Neural cell (in vitro differentiated cells): ENCODE measurements around the gene CTDSP2. TPM values are rescaled to one million over a fixed set of nuclear protein-coding genes. Genes with fewer than 3 reads are reported as not detected.

Experiments
- H2AFZ ChIP-seq: fragments of 200-600, 300-800 bp; sonication (generic), shearing (Covaris generic); 2 replicates; pipeline ENCODE4 v1.6.0; 2014; ENCODE audit warnings: low read depth, mild to moderate bottlenecking, antibody characterized with exemption, low read length, moderate library complexity
- H3F3A ChIP-seq: fragments of 200-600 bp; shearing (Covaris generic); 2 replicates; pipeline ENCODE4 v1.6.1; 2016; ENCODE audit warnings: mild to moderate bottlenecking, moderate library complexity, mixed read lengths, antibody characterized with exemption, low read length; ENCODE audit not compliant: insufficient read depth, poor library complexity, severe bottlenecking
- H3K27ac ChIP-seq: fragments of 200-600, 300-800 bp; sonication (generic), shearing (Covaris generic); 2 replicates; pipeline ENCODE4 v1.5.1; 2014; ENCODE audit warnings: mild to moderate bottlenecking, low read length, moderate library complexity
- H3K27me3 ChIP-seq: fragments of 300-800, 200-600 bp; sonication (generic), shearing (Covaris generic); 2 replicates; pipeline ENCODE4 v1.6.0; 2014; ENCODE audit warnings: mild to moderate bottlenecking, low read depth, low read length, moderate library complexity; ENCODE audit not compliant: insufficient read depth
- H3K36me3 ChIP-seq: fragments of 300-800, 200-600 bp; sonication (generic), shearing (Covaris generic); 2 replicates; pipeline ENCODE4 v1.5.1; 2014; ENCODE audit warnings: mild to moderate bottlenecking, antibody characterized with exemption, low read length, moderate library complexity; ENCODE audit not compliant: insufficient read depth
- H3K4me2 ChIP-seq: fragments of 300-800, 200-600 bp; sonication (generic), shearing (Covaris generic); 2 replicates; pipeline ENCODE4 v1.6.0; 2014; ENCODE audit warnings: mild to moderate bottlenecking, low read length
- H3K4me3 ChIP-seq: fragments of 300-800, 200-600 bp; sonication (generic), shearing (Covaris generic); 2 replicates; pipeline ENCODE4 v1.5.1; 2014; ENCODE audit warnings: mild to moderate bottlenecking, low read length, moderate library complexity
- H3K79me2 ChIP-seq: fragments of 200-600 bp; shearing (Covaris generic); replicated peaks from 2 replicates; pipeline ENCODE4 v1.6.0; 2014; ENCODE audit warnings: mild to moderate bottlenecking, low read length, moderate library complexity; ENCODE audit not compliant: insufficient read depth
- H3K9ac ChIP-seq: fragments of 300-800, 200-600 bp; sonication (generic), shearing (Covaris generic); 2 replicates; pipeline ENCODE4 v1.6.1; 2016; ENCODE audit warnings: mild to moderate bottlenecking, low read length, mixed read lengths
- H3K9me2 ChIP-seq: fragments of 200-600 bp; shearing (Covaris generic); 2 replicates; pipeline ENCODE4 v1.6.1; 2016; ENCODE audit warnings: mild to moderate bottlenecking, low read length, mixed read lengths; ENCODE audit not compliant: insufficient read depth
- H3K9me3 ChIP-seq: fragments of 200-600, 300-800 bp; sonication (generic), shearing (Covaris generic); 2 replicates; pipeline ENCODE4 v1.6.1; 2016; ENCODE audit warnings: mild to moderate bottlenecking, mixed run types, low read length, moderate library complexity, mixed read lengths
- H4K20me1 ChIP-seq: fragments of 200-600 bp; shearing (Covaris generic); 2 replicates; pipeline ENCODE4 v1.6.1; 2016; ENCODE audit warnings: mild to moderate bottlenecking, mixed run types; ENCODE audit not compliant: insufficient read depth
- CTCF ChIP-seq: fragments of 450-650 bp; IDR thresholded peaks from 2 replicates; pipeline ENCODE4 v1.5.1; 2014; ENCODE audit warnings: antibody characterized with exemption, mild to moderate bottlenecking, moderate library complexity; ENCODE audit not compliant: poor library complexity, severe bottlenecking
- EP300 ChIP-seq: fragments of 450-650 bp; conservative IDR thresholded peaks from 2 replicates; pipeline ENCODE4 v1.6.1; 2014; ENCODE audit warnings: antibody characterized with exemption, mild to moderate bottlenecking, moderate library complexity; ENCODE audit not compliant: poor library complexity, severe bottlenecking
- EZH2 ChIP-seq: fragments of 200-600, 300-800 bp; shearing (Covaris generic), sonication (generic); IDR thresholded peaks from 2 replicates; pipeline ENCODE4 v1.6.1; 2014; ENCODE audit warnings: antibody characterized with exemption, low read length, borderline replicate concordance, mild to moderate bottlenecking; ENCODE audit not compliant: insufficient read depth, poor library complexity, severe bottlenecking
- MXI1 ChIP-seq: fragments of 450-650 bp; conservative IDR thresholded peaks from 2 replicates; pipeline ENCODE4 v1.6.1; 2014; ENCODE audit warnings: antibody characterized with exemption, mild to moderate bottlenecking; ENCODE audit not compliant: poor library complexity, severe bottlenecking
- POLR2AphosphoS5 ChIP-seq: IDR thresholded peaks from 2 replicates; pipeline ENCODE4 v1.6.1; 2012
- RAD21 ChIP-seq: fragments of 450-650 bp; conservative IDR thresholded peaks from 2 replicates; pipeline ENCODE4 v1.6.1; 2014; ENCODE audit warnings: antibody characterized with exemption, mild to moderate bottlenecking, moderate library complexity
- REST ChIP-seq: IDR thresholded peaks from 2 replicates; pipeline ENCODE4 v1.6.1; 2012; ENCODE audit warnings: borderline replicate concordance
- SMC3 ChIP-seq: fragments of 450-650 bp; conservative IDR thresholded peaks from 2 replicates; pipeline ENCODE4 v1.6.1; 2014; ENCODE audit warnings: antibody characterized with exemption, mild to moderate bottlenecking, moderate library complexity; ENCODE audit not compliant: poor library complexity
- TAF1 ChIP-seq: IDR thresholded peaks from 2 replicates; pipeline ENCODE4 v1.6.1; 2012; ENCODE audit warnings: low read depth
- polyA plus RNA-seq: library from polyadenylated mRNA; depleted of rRNA; stranded (reverse); fragments of >200 nt; gene quantifications from 2 replicates; pipeline ENCODE4 v1.2.3, GENCODE V29; 2014

CTDSP2 gene
- polyA plus RNA-seq, 1 donor from 2014 or later: 23.6 TPM

DNA sequence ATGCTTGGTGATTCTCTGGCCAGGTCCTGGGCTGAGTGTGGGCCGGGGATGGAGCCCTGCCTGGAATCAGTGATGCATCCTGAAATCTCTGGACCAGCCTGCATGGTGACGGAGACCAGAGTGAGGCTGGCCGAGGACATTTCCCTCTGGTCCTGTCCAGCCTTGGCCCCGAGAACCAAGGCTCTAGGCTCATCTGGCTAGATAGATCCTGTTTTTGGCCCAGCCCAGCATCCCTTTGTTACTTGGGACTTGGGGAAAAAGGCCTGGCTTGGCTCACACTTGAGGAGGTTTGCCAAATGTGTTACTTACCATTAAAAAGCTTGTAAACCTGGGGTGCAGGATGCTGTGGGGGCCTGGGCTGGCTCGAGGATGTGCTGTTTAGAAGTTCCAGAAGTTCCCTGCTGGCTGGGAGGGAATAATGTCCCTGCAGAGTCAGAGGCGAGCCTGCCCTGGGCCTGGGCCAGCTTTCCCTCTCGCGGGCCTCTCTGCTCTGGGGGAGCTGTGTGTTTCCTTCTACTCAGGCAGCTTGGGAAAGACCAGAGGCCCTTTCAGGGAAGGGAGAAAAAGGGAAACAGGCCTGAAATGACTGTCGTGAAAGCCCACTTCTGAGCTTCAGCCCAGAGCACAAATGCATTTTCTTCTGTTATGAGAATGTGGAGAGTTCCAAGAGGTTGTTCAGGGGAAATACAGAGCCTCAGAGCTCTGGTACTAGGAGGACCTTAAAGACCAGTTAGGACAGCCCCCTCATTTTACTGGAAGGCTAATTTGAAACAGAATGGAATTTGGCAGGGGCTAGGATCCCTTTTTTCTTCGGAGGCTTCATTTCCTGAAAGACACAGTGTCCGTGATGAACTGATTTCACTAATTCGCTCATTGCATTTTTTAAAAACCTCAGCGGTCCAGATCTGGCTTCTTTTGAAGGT is 47.2 kb upstream of the CTDSP2 start:
- Histone ChIP-seq H3F3A (no peaks in the 10 kb centered on the region), H3K79me2 (no peaks in the 10 kb centered on the region), H3K4me2 (no peak overlapping the region), H3K9me3 (no peaks in the 10 kb centered on the region), H3K27me3 (no peaks in the 10 kb centered on the region), H2AFZ (no peak overlapping the region), H3K9ac (no peak overlapping the region), H3K27ac (no peak overlapping the region), H3K4me3 (no peak overlapping the region), H3K9me2 (no peaks in the 10 kb centered on the region), H3K36me3 (no peaks in the 10 kb centered on the region), H4K20me1 (no peaks in the 10 kb centered on the region)
- no peak for TF ChIP-seq MXI1
- no peak for TF ChIP-seq CTCF
- TF ChIP-seq REST: no peak
- no peak for TF ChIP-seq EP300
- TF ChIP-seq EZH2: no peak
- TF ChIP-seq RAD21: no peak
- TF ChIP-seq POLR2AphosphoS5: no peak
- no peak for TF ChIP-seq SMC3
- TF ChIP-seq TAF1: no peak

- no peak overlapping the region for H2AFZ ChIP-seq
- no peaks in the 10 kb centered on the region for H3K79me2 ChIP-seq
- H3K4me2 ChIP-seq: no peak overlapping the region
- no peaks in the 10 kb centered on the region for H3K27me3 ChIP-seq
- no peaks in the 10 kb centered on the region for H3K9me2 ChIP-seq
- no peaks in the 10 kb centered on the region for H3K9me3 ChIP-seq
- H3F3A ChIP-seq: no peaks in the 10 kb centered on the region
- H3K36me3 ChIP-seq: no peaks in the 10 kb centered on the region
- H3K27ac ChIP-seq: no peak overlapping the region
- TF ChIP-seq EP300: no peak
- no peak for TF ChIP-seq CTCF
- TF ChIP-seq EZH2: no peak
- TF ChIP-seq REST: no peak
- TF ChIP-seq TAF1: no peak
- H3K9ac ChIP-seq: no peak overlapping the region
- H3K4me3 ChIP-seq: no peak overlapping the region
- H4K20me1 ChIP-seq: no peaks in the 10 kb centered on the region
Observed at GRCh38 chr12:57892232-57892972, 45.9 kb upstream of the CTDSP2 start.
